ENCODE data around the gene GTF2H2C.
"Not testable (repeated sequence)": the region's sequence is repeated elsewhere in the genome, so short reads cannot be mapped to it uniquely, and the experiment has no call there.

GTF2H2C gene

GRCh38 chr5:69560587-69561431 lies 818 bp downstream of the GTF2H2C start:
- in situ Hi-C loops (cut with MboI; ENCODE audit: low sequenced_read_pairs), result not testable (repeated sequence)

GRCh38 chr5:69566172-69566571 lies 6.2 kb downstream of the GTF2H2C start:
- in situ Hi-C loops (cut with MboI; ENCODE audit: low sequenced_read_pairs), result not testable (repeated sequence)

GRCh38 chr5:69568072-69568471 lies 8.1 kb downstream of the GTF2H2C start:
- in situ Hi-C loops (cut with MboI; ENCODE audit: low sequenced_read_pairs), result not testable (repeated sequence)

GRCh38 chr5:69583356-69583755 lies 23.4 kb downstream of the GTF2H2C start:
- in situ Hi-C loops (cut with MboI; ENCODE audit: low sequenced_read_pairs), result not testable (repeated sequence)

- in situ Hi-C loops (cut with MboI; ENCODE audit: low sequenced_read_pairs), result not testable (repeated sequence)
Measured at GRCh38 chr5:69596114-69596840, 36.3 kb downstream of the GTF2H2C start.

GRCh38 chr5:69601947-69602346 lies 42.0 kb downstream of the GTF2H2C start:
- in situ Hi-C loops (cut with MboI; ENCODE audit: low sequenced_read_pairs), result not testable (repeated sequence)

- in situ Hi-C loops (cut with MboI; ENCODE audit: low sequenced_read_pairs), result not testable (repeated sequence)
Measured at GRCh38 chr5:69606839-69607238, 46.8 kb downstream of the GTF2H2C start.

GRCh38 chr5:69607750-69608149 lies 47.8 kb downstream of the GTF2H2C start:
- in situ Hi-C loops (cut with MboI; ENCODE audit: low sequenced_read_pairs), result not testable (repeated sequence)

- in situ Hi-C loops (cut with MboI; ENCODE audit: low sequenced_read_pairs), result not testable (repeated sequence)
Measured at GRCh38 chr5:69608861-69609496, 49.0 kb downstream of the GTF2H2C start.

- in situ Hi-C loops (cut with MboI; ENCODE audit: low sequenced_read_pairs), result not testable (repeated sequence)
Measured at GRCh38 chr5:69614843-69615242, 54.9 kb downstream of the GTF2H2C start.

- in situ Hi-C loops (cut with MboI; ENCODE audit: low sequenced_read_pairs), result not testable (repeated sequence)
Measured at GRCh38 chr5:69631879-69632278, 71.9 kb downstream of the GTF2H2C start.

Data from HL-60/S4 (cell line).